ENCODE measurements around the gene CXCR6. TPM values are rescaled to one million over a fixed set of nuclear protein-coding genes. Genes with fewer than 3 reads are reported as not detected.

Gene CXCR6
- total RNA-seq, 1 donor from 2014 or later = not detected

- no peak overlapping the region for H3K27ac Mint-ChIP-seq (ENCODE audit: unreplicated experiment)
Observed at GRCh38 chr3:45987368-45988291, 44.4 kb downstream of the CXCR6 start.

GRCh38 chr3:45988362-45988761, 45.1 kb downstream of the CXCR6 start:
- Mint-ChIP-seq H3K4me1 (ENCODE audit: unreplicated experiment) (peaks cover 26% of the 10 kb centered on the region), H3K4me3 (ENCODE audit: unreplicated experiment) (no peak overlapping the region), H3K36me3 (ENCODE audit: unreplicated experiment) (peaks cover 9% of the 10 kb centered on the region), H3K9me3 (ENCODE audit: unreplicated experiment) (no peaks in the 10 kb centered on the region), H3K27ac (ENCODE audit: unreplicated experiment) (peak overlapping the region; percentile 16), H3K27me3 (ENCODE audit: unreplicated experiment) (no peaks in the 10 kb centered on the region)
- no peak for DNase-seq (ENCODE audit: extremely low spot score, unreplicated experiment)
- no peak for TF ChIP-seq CTCF (IDR thresholded peaks at IDR 0.05)

More at GRCh38 chr3:45987368-45988291, 44.4 kb downstream of the CXCR6 start:
- Mint-ChIP-seq H3K4me3 (ENCODE audit: unreplicated experiment) (no peak overlapping the region), H3K36me3 (ENCODE audit: unreplicated experiment) (peaks cover 14% of the 10 kb centered on the region), H3K27me3 (ENCODE audit: unreplicated experiment) (no peaks in the 10 kb centered on the region), H3K4me1 (ENCODE audit: unreplicated experiment) (peaks cover 26% of the 10 kb centered on the region), H3K9me3 (ENCODE audit: unreplicated experiment) (no peaks in the 10 kb centered on the region)
- no peak for TF ChIP-seq CTCF (IDR thresholded peaks at IDR 0.05)
- no peak for DNase-seq (ENCODE audit: extremely low spot score, unreplicated experiment)

- no peak overlapping the region for H3K4me3 Mint-ChIP-seq (ENCODE audit: unreplicated experiment)
- no peak overlapping the region for H3K27ac Mint-ChIP-seq (ENCODE audit: unreplicated experiment)
Observed at GRCh38 chr3:45988804-45989203, 45.5 kb downstream of the CXCR6 start.

GRCh38 chr3:45990181-45990580, 46.9 kb downstream of the CXCR6 start:
- Mint-ChIP-seq H3K4me3 (ENCODE audit: unreplicated experiment) (no peak overlapping the region), H3K27ac (ENCODE audit: unreplicated experiment) (no peak overlapping the region), H3K9me3 (ENCODE audit: unreplicated experiment) (no peaks in the 10 kb centered on the region), H3K27me3 (ENCODE audit: unreplicated experiment) (no peaks in the 10 kb centered on the region), H3K4me1 (ENCODE audit: unreplicated experiment) (peaks cover 29% of the 10 kb centered on the region), H3K36me3 (ENCODE audit: unreplicated experiment) (no peaks in the 10 kb centered on the region)
- no peak for DNase-seq (ENCODE audit: extremely low spot score, unreplicated experiment)
- no peak for TF ChIP-seq CTCF (IDR thresholded peaks at IDR 0.05)

More at GRCh38 chr3:45988804-45989203, 45.5 kb downstream of the CXCR6 start:
- no peak for TF ChIP-seq CTCF (IDR thresholded peaks at IDR 0.05)
- peaks cover 5% of the 10 kb centered on the region for H3K36me3 Mint-ChIP-seq (ENCODE audit: unreplicated experiment)
- no peaks in the 10 kb centered on the region for H3K9me3 Mint-ChIP-seq (ENCODE audit: unreplicated experiment)
- H3K27me3 Mint-ChIP-seq (ENCODE audit: unreplicated experiment) = no peaks in the 10 kb centered on the region
- peaks cover 26% of the 10 kb centered on the region for H3K4me1 Mint-ChIP-seq (ENCODE audit: unreplicated experiment)
- DNase-seq (ENCODE audit: extremely low spot score, unreplicated experiment) = no peak

- no peak for TF ChIP-seq CTCF (IDR thresholded peaks at IDR 0.05)
- Mint-ChIP-seq H3K9me3 (ENCODE audit: unreplicated experiment) (no peaks in the 10 kb centered on the region), H3K27me3 (ENCODE audit: unreplicated experiment) (no peaks in the 10 kb centered on the region), H3K4me1 (ENCODE audit: unreplicated experiment) (peaks cover 27% of the 10 kb centered on the region), H3K27ac (ENCODE audit: unreplicated experiment) (no peak overlapping the region), H3K4me3 (ENCODE audit: unreplicated experiment) (no peak overlapping the region), H3K36me3 (ENCODE audit: unreplicated experiment) (no peaks in the 10 kb centered on the region)
- no peak for DNase-seq (ENCODE audit: extremely low spot score, unreplicated experiment)
Observed at GRCh38 chr3:45991341-45991740, 48.1 kb downstream of the CXCR6 start.

Measured in osteocyte (in vitro differentiated cells).